Fibroblast of skin of left biceps (primary cell): ENCODE measurements around the gene IGF2BP3.
A peak's percentile ranks its signal among the peaks of the same experiment; 100 is the strongest.

Experiments
- DNase-seq, 2 experiments: peaks; one replicate each; pipeline ENCODE4 v3.0.0-alpha.2; 2013; ENCODE audit warnings: low read depth in 2 of 2

IGF2BP3 gene

DNA sequence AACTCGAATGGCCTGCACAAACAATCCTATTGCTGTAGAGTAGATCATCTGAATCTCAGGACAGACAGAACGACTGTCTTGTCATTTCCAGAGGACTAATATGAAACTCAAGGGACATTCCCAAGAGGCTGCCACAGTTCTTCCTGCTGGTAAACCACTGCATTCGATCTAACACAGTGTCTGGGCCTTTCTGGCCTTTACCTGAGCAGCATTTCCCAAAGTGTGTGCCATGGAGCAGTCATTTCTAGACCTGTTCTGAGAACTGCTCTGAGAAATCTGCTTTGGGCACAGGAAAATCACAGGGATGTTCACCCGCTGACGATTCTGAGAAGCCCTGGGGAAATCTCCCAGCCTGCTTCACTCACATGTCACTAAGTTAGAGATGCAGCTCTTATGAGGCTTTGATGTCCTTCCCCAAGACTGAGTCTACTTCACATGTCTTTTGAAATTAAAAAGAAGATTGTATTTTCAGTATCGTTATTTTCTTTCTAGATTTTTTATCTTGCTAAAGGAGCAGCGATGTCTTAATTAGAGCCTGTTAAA, 205.3 kb downstream of the IGF2BP3 start:
- no peak for DNase-seq

DNA sequence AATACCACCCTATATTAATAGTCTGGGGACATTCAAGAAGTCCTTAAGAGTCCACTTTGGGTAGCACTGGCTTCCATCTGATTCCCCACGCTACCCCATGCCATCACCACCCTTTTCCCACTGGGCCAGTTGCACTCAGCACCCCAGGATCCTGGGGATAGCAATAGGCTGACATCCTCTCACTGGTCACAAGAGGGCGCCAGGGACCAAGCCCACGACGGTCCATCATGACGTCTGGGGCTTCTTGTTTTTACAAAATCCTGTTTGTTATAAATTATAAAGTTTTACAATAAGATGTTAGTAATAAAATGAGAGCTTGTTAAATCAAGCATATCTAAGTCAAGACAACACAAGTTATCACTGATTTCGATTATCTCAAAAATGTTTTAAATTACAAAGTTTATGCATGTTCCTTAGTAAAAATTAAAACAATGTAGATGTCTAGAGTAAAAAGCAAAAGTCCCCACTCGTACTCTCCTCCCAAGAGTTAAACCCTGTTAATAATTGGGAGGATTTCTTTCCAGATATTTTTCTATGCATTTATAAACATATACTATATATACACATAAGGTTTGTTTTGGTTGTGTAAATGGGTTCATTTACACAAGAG, 208.3 kb downstream of the IGF2BP3 start:
- peak in 1 of 2 experiments; percentile 12 for DNase-seq

DNA sequence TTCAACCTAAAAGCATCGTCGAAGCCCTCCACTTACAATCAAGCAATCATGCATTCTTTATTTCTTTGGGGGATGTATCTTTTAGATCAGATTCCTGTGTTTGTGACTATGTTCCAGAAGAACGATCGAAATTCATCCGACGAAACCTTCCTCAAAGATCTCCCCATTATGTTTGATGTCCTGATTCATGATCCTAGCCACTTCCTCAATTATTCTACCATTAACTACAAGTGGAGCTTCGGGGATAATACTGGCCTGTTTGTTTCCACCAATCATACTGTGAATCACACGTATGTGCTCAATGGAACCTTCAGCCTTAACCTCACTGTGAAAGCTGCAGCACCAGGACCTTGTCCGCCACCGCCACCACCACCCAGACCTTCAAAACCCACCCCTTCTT, 209.9 kb downstream of the IGF2BP3 start:
- DNase-seq, result no peak
